ENCODE data around the gene SLC2A1.

DNA sequence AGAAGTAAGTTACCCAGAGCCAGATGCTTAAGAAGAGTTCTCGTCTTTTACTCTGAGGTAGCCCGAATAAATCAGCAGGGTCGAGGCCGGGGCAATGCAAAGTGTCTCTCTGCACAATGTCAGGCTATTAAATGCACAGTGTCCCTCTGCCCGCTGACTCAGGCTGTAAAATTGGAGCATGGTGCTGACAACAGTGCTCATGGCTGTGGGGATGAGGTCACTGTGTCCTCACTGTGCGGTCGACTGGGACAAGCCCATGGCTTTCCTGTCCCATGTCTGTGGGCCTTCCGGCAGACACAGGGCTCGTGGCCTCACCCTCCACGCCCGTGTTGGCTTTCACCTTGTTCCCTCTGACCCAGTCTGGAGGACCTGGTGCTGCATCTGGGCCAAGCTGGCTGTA is 14.6 kb upstream of the SLC2A1 start:
- no peak for TF ChIP-seq CTCF (IDR thresholded peaks at IDR 0.05)
- no peak for TF ChIP-seq POLR2A (IDR thresholded peaks at IDR 0.05)

Data from lower leg skin (tissue), 3 donors.